HG02938 (cell line): ENCODE measurements around the gene DRICH1.
"Not testable (repeated sequence)": the region's sequence is repeated elsewhere in the genome, so short reads cannot be mapped to it uniquely, and the experiment has no call there.

Source experiments
- ATAC-seq: cut with Tn5 transposase; IDR thresholded peaks from one replicate; pipeline ENCODE4 v1.9.1; 2021; ENCODE audit warnings: mild to moderate bottlenecking, moderate library complexity; ENCODE audit not compliant: unreplicated experiment

DRICH1 gene, protein sequence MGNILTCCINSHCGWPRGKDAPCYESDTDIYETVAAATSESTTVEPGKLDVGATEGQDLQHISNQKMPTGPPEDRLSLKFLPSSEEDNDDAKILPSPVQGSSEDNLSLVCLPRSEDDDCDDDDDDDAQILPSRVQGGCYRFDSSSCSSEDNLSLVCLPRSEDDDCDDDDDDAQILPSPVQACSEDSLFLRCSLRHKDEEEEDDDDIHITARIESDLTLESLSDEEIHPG

DNA sequence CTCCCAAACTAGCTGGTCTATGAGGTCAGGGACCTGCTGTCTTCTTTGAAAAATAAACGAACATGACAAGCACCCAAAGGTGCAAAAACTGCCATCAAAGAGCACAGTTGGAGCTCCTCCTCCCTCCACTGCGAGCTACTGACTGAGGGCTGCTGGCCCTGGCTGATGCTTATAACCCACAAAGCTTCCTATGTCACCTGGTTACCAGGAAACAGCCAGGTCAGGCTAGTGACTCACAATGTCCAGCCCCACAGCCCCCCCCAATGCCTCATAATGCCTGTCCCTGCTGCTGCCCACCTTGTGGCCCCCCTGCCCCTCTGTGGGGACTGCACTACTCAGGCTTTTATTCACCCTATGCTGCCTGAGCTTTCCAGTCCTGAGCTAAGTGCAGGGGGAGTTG, at the start of gene DRICH1:
Gene DRICH1 (minus strand): TSS at position 144 of the 400 bp plus-strand sequence. CDS start 298 bp downstream, outside the sequence.
- no peak for ATAC-seq

GRCh38 chr22:23681026-23681809, 49.1 kb upstream of the DRICH1 start:
- ATAC-seq = no peak

GRCh38 chr22:23678133-23678532, 46.0 kb upstream of the DRICH1 start:
- ATAC-seq = no peak

GRCh38 chr22:23677701-23677995, 45.5 kb upstream of the DRICH1 start:
- ATAC-seq = no peak

GRCh38 chr22:23676841-23677700, 45.0 kb upstream of the DRICH1 start:
- not testable (repeated sequence) for ATAC-seq

- no peak for ATAC-seq
Measured at GRCh38 chr22:23675502-23676415, 43.6 kb upstream of the DRICH1 start.

DNA sequence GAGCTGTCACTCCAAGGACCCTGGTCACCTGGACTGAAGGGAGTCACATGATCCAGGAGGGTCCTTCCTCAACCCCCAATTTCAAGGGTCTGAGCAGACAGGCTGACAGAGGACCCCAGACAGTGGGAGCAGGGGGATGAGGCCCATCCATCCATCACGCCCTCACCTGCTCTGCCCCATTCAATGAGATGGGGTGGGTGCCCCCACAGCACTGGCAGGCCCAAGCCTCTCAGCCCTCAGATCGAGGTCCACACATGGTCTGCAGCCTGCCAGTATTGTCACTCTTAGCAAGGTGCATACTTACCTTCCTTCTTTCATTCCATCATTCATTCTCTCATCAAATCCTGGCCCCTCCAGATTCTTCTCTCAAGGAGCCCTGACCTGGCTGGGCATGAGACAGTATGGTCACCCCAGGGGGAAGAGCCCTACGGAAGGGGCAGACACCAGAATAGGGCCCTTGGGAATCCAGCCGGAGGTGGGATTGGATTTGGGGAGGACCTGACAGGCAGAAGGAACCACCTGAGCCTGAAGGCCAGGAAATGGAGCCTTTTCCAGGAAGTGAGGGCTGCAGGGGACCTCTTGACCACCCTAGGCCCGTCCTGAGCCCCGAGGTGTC, 42.9 kb upstream of the DRICH1 start:
- ATAC-seq = not testable (repeated sequence)

GRCh38 chr22:23673826-23674690, 41.9 kb upstream of the DRICH1 start:
- no peak for ATAC-seq

- no peak for ATAC-seq
Measured at GRCh38 chr22:23673050-23673620, 41.0 kb upstream of the DRICH1 start.

GRCh38 chr22:23672307-23673049, 40.4 kb upstream of the DRICH1 start:
- ATAC-seq = not testable (repeated sequence)

DNA sequence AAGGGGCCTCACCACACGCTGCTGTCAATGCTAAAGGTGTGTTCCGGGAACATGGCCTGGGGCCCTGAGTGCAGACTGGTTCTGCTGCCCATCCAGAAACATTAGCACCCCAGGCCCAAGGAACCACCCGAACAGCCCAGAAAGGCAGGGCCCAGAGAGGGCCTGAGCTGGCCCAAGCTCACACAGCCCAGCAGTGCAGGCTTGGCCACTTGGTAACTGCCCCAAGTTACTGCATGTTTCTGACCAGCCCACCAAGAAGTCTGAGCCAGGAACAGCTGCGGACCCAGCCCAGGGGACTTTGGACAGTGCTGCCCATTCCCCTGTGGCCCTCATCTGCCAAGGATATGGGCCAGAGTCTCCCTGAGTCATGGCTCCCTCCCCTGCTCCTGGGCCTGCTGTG, 39.3 kb upstream of the DRICH1 start:
- not testable (repeated sequence) for ATAC-seq

DNA sequence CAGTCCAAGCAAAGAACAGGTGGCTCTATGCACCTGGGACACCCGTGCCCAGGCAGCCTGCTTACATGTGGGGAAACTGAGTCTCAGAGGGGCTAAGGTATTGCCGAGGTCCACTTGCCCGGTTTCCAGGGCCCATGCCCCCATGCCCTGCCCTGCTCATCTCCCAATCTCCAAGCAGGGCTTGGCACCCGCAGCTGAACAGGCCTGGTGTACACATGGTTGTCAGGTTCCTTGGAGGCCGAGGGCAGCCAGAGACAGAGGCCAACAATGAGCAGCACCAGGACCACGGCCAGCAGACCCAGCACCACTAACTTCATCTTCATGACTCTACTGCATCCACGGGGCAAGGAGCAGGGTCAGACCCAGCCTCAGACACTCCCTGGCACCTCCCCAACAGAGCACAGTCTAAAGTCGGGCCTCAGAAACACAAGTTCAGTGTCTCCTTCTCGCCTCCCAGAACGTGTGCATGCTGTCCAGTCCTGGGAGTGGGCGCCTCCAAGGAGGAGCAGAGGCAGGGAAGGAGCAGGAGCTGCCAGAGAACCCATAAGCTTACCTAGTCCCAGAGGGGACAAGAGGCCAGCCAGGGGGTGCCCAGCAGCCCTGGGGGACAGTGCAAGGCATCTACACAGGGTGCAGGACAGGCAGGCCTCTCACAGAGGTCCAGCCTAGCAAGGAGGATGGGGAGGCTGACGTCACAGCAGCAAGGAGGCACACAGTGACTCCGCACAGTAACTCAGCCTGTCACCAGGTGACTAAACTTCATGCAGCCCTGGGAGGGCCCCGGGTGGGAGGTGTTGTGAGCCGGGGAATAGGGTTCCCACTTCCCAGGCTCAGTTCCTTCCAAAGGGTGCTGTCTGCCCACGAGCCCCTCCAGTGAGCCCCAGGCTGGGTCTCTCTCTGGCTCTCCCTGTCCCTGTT, 38.5 kb upstream of the DRICH1 start:
- no peak for ATAC-seq

DNA sequence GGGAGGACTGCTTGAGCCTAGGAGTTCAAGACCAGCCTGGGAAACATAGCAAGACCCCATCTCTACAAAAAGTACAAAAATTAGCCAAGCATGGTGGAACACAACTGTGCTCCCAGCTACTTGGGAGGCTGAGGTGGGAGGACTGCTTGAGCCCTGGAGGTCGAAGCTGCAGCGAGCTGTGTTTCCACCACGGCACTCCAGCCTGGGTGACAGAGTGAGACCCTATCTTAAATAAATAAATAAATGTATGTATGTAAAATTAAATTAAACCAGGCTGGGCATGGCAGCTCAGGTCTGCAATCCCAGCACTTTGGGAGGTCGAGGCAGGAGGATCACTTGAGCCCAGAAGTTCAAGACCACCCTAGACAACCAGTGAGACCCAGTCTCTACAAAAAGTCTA, 28.3 kb upstream of the DRICH1 start:
- ATAC-seq = not testable (repeated sequence)

GRCh38 chr22:23657727-23658126, 25.6 kb upstream of the DRICH1 start:
- no peak for ATAC-seq

GRCh38 chr22:23655891-23656475, 23.9 kb upstream of the DRICH1 start:
- no peak for ATAC-seq

GRCh38 chr22:23652711-23653110, 20.6 kb upstream of the DRICH1 start:
- no peak for ATAC-seq

DNA sequence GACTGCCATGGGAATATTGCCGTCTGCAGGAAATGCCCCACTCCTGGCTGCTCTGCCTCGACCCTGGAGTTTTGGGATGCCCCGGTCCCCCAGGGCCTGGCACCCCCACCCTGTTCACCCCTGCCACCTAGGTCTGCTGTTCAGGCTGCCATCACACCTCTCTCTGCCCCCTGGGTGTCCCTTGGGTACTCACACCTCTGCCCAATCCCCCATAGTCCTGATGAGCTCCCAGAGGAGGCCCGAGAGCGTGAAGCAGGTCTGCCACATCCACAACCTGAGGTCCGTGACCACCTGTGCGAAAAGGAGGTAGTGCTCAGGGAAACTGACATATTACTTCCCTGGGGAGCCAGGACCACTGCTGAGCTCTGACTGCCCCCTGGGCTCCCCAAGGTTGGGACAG, 20.2 kb upstream of the DRICH1 start:
- ATAC-seq = no peak
